ENCODE measurements around the gene SLC45A3.

SLC45A3 gene

DNA sequence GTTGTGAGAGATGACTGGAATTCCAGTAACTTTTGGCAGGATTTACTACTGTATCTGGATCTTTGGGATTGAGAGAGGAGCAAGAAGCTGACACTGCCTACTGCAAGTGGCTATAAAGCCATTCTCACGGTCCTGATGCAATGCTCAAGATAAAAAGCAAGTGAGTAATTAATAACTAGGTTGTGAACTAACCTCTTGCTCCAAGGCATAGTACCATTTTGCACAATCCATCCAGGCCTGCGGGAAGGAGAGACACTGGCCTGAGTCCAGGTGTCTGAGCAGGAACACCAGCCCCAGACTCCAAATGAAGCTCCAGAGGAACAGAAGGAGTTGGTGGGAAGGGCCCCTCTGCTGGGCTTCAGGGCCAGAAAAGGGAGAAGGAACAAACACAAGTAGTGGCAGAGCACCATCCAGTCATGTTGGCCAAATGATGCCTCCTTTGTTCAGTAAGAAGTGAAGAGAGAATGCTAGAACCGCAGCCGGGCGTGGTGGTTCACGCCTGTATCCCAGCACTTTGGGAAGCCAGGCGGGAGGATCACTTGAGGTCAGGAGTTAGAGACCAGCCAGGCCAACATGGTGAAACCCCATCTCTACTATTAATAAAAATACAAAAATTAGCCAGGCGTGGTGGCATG lies 9.9 kb upstream of the SLC45A3 start:
- DNase-seq (ENCODE audit: low read depth, low spot score): no peak
- TF ChIP-seq EZH2 (IDR thresholded peaks at IDR 0.05) (no peak), POLR2AphosphoS5 (IDR thresholded peaks at IDR 0.05; ENCODE audit: borderline replicate concordance, low read depth, low read length) (no peak), FOXP2 (optimal IDR thresholded peaks at IDR 0.05; ENCODE audit: control extremely low read depth, extremely low read length, insufficient read depth) (no peak)

DNA sequence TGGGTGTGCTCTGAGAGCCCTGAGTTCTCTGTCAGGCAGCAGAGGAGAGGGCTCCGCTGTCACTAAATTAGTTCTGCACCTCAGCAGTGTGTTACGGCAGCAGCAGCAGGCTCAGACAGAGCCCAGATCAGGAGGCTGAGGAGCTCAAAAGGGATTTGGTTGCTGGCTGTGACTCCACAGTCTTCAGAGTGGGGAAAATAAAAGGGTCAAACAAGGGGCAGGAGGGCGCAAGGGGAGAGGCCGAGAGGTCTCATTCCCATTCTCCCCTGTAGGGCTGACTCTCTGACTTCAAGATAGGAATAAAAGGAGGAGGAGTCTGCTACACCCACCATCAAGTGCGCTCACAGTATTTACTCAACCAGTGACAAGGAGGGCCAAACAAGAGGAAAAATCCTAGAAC lies 9.2 kb upstream of the SLC45A3 start:
- no peak for DNase-seq (ENCODE audit: low read depth, low spot score)
- Histone ChIP-seq H3K36me3 (ENCODE audit: insufficient read depth, low read length) (no peaks in the 10 kb centered on the region), H3K27ac (no peak overlapping the region), H3K9me3 (ENCODE audit: low read depth, low read length) (no peaks in the 10 kb centered on the region), H3K9ac (ENCODE audit: insufficient read length) (no peak overlapping the region), H3K4me3 (no peak overlapping the region)
- TF ChIP-seq FOXP2 (optimal IDR thresholded peaks at IDR 0.05; ENCODE audit: control extremely low read depth, extremely low read length, insufficient read depth) (no peak), POLR2AphosphoS5 (IDR thresholded peaks at IDR 0.05; ENCODE audit: borderline replicate concordance, low read depth, low read length) (no peak), EZH2 (IDR thresholded peaks at IDR 0.05) (no peak)

More for the DNA sequence above, 9.9 kb upstream of the SLC45A3 start:
- no peaks in the 10 kb centered on the region for H3K9me3 ChIP-seq (ENCODE audit: low read depth, low read length)
- H3K27ac ChIP-seq: no peak overlapping the region
- H3K36me3 ChIP-seq (ENCODE audit: insufficient read depth, low read length): no peaks in the 10 kb centered on the region
- H3K9ac ChIP-seq (ENCODE audit: insufficient read length): no peak overlapping the region
- H3K4me3 ChIP-seq: no peak overlapping the region

DNA sequence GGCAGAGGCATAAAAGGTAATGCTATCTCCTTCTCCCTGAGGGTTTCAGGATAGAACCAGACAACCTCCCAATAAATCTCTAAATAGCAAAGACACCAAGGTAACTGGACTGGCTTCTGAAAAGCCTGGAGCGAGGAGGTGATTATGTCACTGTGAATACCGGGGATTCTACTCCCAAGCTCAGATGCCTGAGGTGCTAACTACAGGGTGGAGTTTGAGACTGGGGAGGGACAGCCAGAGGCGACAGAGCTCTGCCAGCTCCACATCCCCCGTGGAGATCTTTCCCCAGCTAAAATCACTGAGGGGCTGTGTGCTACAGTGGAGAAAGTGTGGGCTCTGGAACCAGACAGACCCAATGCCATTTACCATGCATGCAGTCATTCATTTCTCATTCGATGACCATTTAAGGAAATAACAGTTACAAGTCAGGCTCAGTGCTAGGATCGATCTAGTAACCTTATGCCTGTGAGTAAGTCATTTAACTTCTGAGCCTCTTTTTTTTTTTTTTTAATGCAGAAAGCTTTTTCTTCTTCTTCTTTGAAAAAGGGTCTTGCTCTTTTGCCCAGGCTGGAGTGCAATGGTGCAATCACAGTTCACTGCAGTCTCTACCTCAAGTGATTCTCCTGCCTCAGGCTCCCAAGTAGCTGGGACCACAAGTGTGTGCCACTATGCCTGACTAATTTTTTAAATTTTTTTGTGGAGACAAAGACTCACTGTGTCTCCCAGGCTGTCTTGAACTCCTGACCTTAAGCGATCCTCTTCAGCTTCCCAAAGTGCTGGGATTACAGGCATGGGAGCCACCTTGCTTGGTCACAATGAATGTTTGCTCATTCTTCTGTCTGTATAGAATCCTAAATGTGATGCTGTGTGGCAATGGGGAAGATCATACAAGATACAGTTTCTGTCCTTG lies 8.1 kb upstream of the SLC45A3 start:
- DNase-seq (ENCODE audit: low read depth, low spot score): no peak
- Histone ChIP-seq H3K4me3 (no peak overlapping the region), H3K9ac (ENCODE audit: insufficient read length) (no peak overlapping the region), H3K27ac (no peak overlapping the region), H3K36me3 (ENCODE audit: insufficient read depth, low read length) (no peaks in the 10 kb centered on the region), H3K9me3 (ENCODE audit: low read depth, low read length) (no peaks in the 10 kb centered on the region)
- TF ChIP-seq POLR2AphosphoS5 (IDR thresholded peaks at IDR 0.05; ENCODE audit: borderline replicate concordance, low read depth, low read length) (no peak), EZH2 (IDR thresholded peaks at IDR 0.05) (no peak), FOXP2 (optimal IDR thresholded peaks at IDR 0.05; ENCODE audit: control extremely low read depth, extremely low read length, insufficient read depth) (no peak)

DNA sequence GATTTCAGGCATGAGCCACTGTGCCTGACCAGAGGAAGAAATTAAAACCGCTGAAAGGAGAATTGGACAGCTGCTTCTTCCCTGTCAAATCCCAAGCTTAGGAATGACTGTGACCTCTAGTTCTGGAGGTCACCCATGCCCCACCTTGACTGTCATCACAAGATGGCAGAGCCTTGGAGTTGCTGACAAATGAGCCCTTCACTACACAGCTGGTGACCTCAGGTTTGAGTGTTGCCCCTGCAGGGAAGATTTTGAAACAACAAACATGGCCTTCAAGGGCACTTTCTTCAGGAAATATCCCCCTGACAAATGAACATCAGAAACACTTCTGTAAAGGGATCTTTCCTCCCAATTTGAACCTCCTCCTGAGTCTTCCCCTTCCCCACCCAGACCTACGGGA lies 6.9 kb upstream of the SLC45A3 start:
- TF ChIP-seq FOXP2 (optimal IDR thresholded peaks at IDR 0.05; ENCODE audit: control extremely low read depth, extremely low read length, insufficient read depth) (no peak), EZH2 (IDR thresholded peaks at IDR 0.05) (no peak), POLR2AphosphoS5 (IDR thresholded peaks at IDR 0.05; ENCODE audit: borderline replicate concordance, low read depth, low read length) (no peak)
- Histone ChIP-seq H3K9me3 (ENCODE audit: low read depth, low read length) (no peaks in the 10 kb centered on the region), H3K27ac (no peak overlapping the region), H3K4me3 (no peak overlapping the region), H3K36me3 (ENCODE audit: insufficient read depth, low read length) (no peaks in the 10 kb centered on the region), H3K9ac (ENCODE audit: insufficient read length) (no peak overlapping the region)
- DNase-seq (ENCODE audit: low read depth, low spot score): no peak

DNA sequence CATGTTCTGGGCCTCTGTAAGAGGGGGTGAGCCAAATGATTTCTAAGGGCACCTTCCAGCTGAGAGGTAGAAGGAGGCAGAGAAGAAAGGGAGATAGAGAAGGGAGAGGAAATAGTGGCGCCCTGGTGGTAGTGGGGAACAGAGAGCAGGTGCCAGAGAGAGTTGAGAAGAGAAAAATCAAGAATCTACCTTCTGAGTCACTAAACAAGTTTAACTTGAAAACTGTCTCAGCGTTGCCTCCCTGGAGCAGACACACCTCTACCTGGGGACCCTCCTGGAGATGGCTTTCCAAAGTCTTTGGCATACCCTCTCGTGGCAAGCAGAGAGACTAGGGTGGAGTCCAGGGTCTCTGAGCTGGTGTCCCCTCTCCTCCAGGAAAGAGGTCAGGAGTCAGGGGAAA lies 1.1 kb upstream of the SLC45A3 start:
- no peak overlapping the region for H3K9ac ChIP-seq (ENCODE audit: insufficient read length)
- TF ChIP-seq EZH2 (IDR thresholded peaks at IDR 0.05) (no peak), POLR2AphosphoS5 (IDR thresholded peaks at IDR 0.05; ENCODE audit: borderline replicate concordance, low read depth, low read length) (no peak), FOXP2 (optimal IDR thresholded peaks at IDR 0.05; ENCODE audit: control extremely low read depth, extremely low read length, insufficient read depth) (no peak)

DNA sequence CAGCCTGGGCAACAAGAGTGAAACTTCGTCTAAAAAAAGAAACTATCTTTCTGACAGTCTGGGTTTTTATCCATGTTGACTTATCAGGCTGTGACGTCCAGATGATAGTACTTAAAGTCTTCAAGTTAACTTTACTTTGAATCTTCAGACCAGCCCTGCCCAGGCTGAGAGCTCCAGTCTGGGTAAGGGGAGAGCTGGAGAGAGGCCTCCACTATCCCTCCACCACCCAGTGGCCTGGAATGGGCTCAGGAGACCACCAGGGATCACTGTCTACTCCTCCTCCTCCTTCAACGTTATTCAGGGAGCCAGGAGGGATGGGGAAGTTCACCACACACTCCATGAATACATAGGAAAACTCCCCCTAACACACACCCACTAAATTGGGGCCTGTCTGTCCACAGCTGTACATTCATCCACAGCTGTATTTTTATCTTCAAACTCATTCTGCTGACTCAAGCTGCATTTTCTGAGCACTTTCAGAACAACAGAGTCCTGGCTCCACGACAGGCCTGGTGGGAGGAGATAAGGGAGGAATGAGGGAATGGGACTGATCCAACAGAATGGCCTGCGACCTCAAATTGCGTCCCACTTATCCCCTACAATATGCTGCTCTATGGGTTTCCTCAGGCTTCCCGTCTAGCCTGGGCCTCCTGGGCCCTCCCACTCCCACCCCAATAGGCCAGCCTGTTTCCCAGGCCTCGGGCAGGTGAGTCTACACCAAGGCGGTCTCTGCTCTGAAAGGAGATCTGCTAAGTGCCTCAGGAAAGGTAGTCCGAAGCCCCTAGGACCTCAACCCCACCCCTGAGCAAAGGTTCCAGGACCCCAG lies 1.8 kb downstream of the SLC45A3 start:
- TF ChIP-seq FOXP2 (optimal IDR thresholded peaks at IDR 0.05; ENCODE audit: control extremely low read depth, extremely low read length, insufficient read depth): no peak
- no peak for TF ChIP-seq EZH2 (IDR thresholded peaks at IDR 0.05)
- Histone ChIP-seq H3K9ac (ENCODE audit: insufficient read length) (no peak overlapping the region), H3K9me3 (ENCODE audit: low read depth, low read length) (no peaks in the 10 kb centered on the region), H3K4me3 (peak overlapping the region; percentile 88), H3K36me3 (ENCODE audit: insufficient read depth, low read length) (no peaks in the 10 kb centered on the region), H3K27ac (no peak overlapping the region)
- DNase-seq (ENCODE audit: low read depth, low spot score): no peak

More for the DNA sequence above, 1.1 kb upstream of the SLC45A3 start:
- no peak overlapping the region for H3K27ac ChIP-seq
- H3K4me3 ChIP-seq: no peak overlapping the region
- no peaks in the 10 kb centered on the region for H3K9me3 ChIP-seq (ENCODE audit: low read depth, low read length)
- H3K36me3 ChIP-seq (ENCODE audit: insufficient read depth, low read length): no peaks in the 10 kb centered on the region
- no peak for DNase-seq (ENCODE audit: low read depth, low spot score)

DNA sequence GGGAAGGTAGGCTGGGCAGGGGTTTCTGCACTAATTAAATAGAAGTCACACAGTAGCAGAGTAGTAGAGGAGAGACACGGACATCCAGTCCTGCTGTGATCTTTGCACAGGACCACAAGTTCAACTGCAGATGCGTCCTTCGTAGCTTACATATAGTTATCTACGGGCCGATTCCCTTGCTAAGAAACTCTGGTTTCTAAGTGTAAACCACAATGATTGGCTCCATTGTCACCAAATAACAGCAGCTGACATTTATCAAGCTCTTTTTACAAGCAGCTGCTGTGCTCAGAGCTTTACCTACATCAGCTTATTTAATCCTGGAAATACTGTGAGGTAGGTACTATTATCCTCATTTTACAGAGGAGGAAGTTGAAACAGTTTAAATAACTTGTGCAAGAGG lies 3.1 kb downstream of the SLC45A3 start:
- H3K9ac ChIP-seq (ENCODE audit: insufficient read length): no peak overlapping the region
- TF ChIP-seq EZH2 (IDR thresholded peaks at IDR 0.05) (no peak), FOXP2 (optimal IDR thresholded peaks at IDR 0.05; ENCODE audit: control extremely low read depth, extremely low read length, insufficient read depth) (no peak), POLR2AphosphoS5 (IDR thresholded peaks at IDR 0.05; ENCODE audit: borderline replicate concordance, low read depth, low read length) (no peak)
- no peak for DNase-seq (ENCODE audit: low read depth, low spot score)
- no peaks in the 10 kb centered on the region for H3K36me3 ChIP-seq (ENCODE audit: insufficient read depth, low read length)
- H3K4me3 ChIP-seq: no peak overlapping the region
- H3K9me3 ChIP-seq (ENCODE audit: low read depth, low read length): no peaks in the 10 kb centered on the region
- H3K27ac ChIP-seq: no peak overlapping the region

DNA sequence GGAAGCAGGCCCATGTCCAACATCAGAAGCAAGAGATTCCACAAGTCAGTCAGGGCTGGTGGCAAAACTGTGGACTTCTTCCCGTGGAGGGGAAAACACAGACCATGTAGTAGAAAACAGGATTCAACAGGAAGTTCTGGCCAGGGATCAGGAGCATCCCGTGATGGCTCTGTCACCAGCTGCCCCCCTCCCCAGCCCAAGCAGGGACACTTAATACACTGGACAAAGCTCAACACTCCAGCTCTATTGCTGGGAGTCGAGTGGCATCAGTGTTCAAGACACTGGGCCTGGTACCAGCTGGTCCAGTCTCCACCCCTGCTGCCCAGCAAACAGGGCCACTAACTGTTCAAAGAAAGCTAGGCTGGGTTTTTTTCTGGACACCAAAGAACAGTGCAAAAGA lies 3.7 kb downstream of the SLC45A3 start:
- Histone ChIP-seq H3K9ac (ENCODE audit: insufficient read length) (no peak overlapping the region), H3K9me3 (ENCODE audit: low read depth, low read length) (no peaks in the 10 kb centered on the region), H3K4me3 (no peak overlapping the region), H3K36me3 (ENCODE audit: insufficient read depth, low read length) (no peaks in the 10 kb centered on the region), H3K27ac (no peak overlapping the region)
- no peak for TF ChIP-seq FOXP2 (optimal IDR thresholded peaks at IDR 0.05; ENCODE audit: control extremely low read depth, extremely low read length, insufficient read depth)
- no peak for TF ChIP-seq POLR2AphosphoS5 (IDR thresholded peaks at IDR 0.05; ENCODE audit: borderline replicate concordance, low read depth, low read length)
- TF ChIP-seq EZH2 (IDR thresholded peaks at IDR 0.05): no peak
- no peak for DNase-seq (ENCODE audit: low read depth, low spot score)

Measured in SK-N-MC (cell line).